ENCODE measurements around the gene ATP2A1.

ATP2A1 gene

GRCh38 chr16:28835864-28836760 lies 42.2 kb upstream of the ATP2A1 start:
- H3K4me3 ChIP-seq (ENCODE audit: control insufficient read depth, low read depth, low read length): no peak overlapping the region
- TF ChIP-seq CTCF (IDR thresholded peaks at IDR 0.05; ENCODE audit: control insufficient read depth, insufficient read depth, low read depth, low read length, missing control alignments): no peak
- no peak for DNase-seq (ENCODE audit: low read depth)

DNA sequence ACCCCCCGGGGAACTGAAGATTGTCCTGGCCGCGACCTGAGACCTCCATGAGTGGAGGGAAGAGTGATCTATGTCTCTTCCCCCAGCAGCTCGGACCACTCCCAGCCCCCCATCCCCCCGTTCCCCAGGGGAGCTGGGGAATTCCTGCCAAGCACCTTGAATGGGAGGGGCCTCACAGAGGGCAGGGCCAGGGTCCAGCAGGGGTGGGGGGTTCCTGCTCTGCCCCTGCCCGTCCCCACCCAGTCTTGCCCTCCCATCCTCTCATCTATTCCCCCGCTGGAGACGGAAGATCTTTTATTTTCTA lies 41.6 kb upstream of the ATP2A1 start:
- TF ChIP-seq CTCF (IDR thresholded peaks at IDR 0.05; ENCODE audit: control insufficient read depth, insufficient read depth, low read depth, low read length, missing control alignments): no peak
- no peak overlapping the region for H3K4me3 ChIP-seq (ENCODE audit: control insufficient read depth, low read depth, low read length)
- no peak for DNase-seq (ENCODE audit: low read depth)

DNA sequence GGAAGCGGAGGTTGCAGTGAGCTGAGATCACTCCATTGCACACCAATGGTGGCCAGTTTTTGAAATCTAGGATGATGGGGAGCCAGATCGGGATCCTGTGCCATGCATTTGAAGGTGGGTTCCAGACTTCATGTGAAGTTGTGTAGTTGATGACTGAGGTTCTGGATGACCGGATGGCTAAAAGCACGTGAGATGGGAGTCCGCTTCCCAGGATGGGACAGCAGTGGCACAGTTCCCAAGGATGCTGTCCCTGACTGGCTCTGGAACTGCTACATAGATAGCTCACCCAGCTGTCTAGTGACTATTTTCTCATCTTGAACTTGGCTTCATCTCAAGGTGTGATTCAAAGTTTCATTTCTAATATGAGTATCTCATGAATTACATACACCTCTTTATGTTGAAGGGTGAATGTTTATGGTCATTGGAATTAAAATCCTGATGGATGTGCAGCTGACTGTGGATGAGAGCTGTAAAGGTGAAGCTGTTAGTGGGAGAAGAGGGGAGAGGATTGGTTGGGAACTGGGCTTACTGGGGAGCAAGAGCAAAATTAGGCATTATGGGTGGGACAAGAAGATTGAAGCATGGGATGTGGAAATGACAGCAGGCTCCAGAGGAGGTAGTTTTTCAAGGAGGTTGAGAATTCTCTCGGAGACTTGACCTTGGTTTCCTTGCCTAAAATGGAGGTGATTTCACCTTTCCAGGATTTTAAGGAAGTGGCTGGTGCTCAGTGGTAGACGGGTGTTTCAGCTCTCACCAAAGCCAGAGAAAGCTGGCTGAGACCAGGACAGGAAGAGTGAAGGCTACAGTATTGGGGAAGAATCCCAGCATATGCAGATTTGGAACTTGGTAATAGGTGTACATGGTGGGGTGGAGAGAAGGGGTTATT lies 40.4 kb upstream of the ATP2A1 start:
- no peak for DNase-seq (ENCODE audit: low read depth)
- TF ChIP-seq CTCF (IDR thresholded peaks at IDR 0.05; ENCODE audit: control insufficient read depth, insufficient read depth, low read depth, low read length, missing control alignments): no peak
- H3K4me3 ChIP-seq (ENCODE audit: control insufficient read depth, low read depth, low read length): no peak overlapping the region

GRCh38 chr16:28838558-28838918 lies 39.8 kb upstream of the ATP2A1 start:
- no peak overlapping the region for H3K4me3 ChIP-seq (ENCODE audit: control insufficient read depth, low read depth, low read length)
- TF ChIP-seq CTCF (IDR thresholded peaks at IDR 0.05; ENCODE audit: control insufficient read depth, insufficient read depth, low read depth, low read length, missing control alignments): no peak
- no peak for DNase-seq (ENCODE audit: low read depth)

- DNase-seq (ENCODE audit: low read depth): no peak
- no peak for TF ChIP-seq CTCF (IDR thresholded peaks at IDR 0.05; ENCODE audit: control insufficient read depth, insufficient read depth, low read depth, low read length, missing control alignments)
- H3K4me3 ChIP-seq (ENCODE audit: control insufficient read depth, low read depth, low read length): no peak overlapping the region
Observed at GRCh38 chr16:28839004-28839639, 39.2 kb upstream of the ATP2A1 start.

DNA sequence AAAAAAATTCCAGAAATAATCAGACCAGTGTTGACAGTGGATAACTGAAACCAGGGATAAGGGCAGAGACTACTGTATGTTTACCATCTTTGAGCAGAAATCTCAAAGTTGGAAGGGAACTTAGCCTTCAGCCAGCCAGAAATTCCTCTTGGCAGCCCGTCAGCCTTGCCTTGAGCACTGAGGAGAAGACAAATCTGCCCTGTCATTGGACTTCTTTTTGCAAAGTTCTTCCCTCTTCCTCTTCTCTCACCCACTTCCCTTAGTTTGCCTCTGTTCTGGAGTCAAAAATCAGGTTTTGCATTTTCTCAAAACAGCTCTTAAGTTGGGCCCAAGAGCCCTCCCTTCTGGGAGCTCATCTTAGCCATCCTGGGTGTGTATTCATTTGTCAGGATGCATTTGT lies 38.4 kb upstream of the ATP2A1 start:
- TF ChIP-seq CTCF (IDR thresholded peaks at IDR 0.05; ENCODE audit: control insufficient read depth, insufficient read depth, low read depth, low read length, missing control alignments): no peak
- H3K4me3 ChIP-seq (ENCODE audit: control insufficient read depth, low read depth, low read length): no peak overlapping the region
- no peak for DNase-seq (ENCODE audit: low read depth)
